HUES48 (cell line): ENCODE measurements around the gene CYP2E1.
"Not testable (repeated sequence)": the region's sequence is repeated elsewhere in the genome, so short reads cannot be mapped to it uniquely, and the experiment has no call there.

Source experiments
- H3K27ac ChIP-seq: one replicate; pipeline ENCODE4 v1.7.0; 2013; ENCODE audit warnings: low read depth, low read length, inconsistent platforms
- H3K27me3 ChIP-seq: 2 replicates; pipeline ENCODE4 v1.6.1; 2013; ENCODE audit warnings: mild to moderate bottlenecking, low read length; ENCODE audit not compliant: control insufficient read depth, insufficient read depth
- H3K36me3 ChIP-seq: 2 replicates; pipeline ENCODE4 v1.6.1; 2013; ENCODE audit warnings: low read length; ENCODE audit not compliant: control insufficient read depth, insufficient read depth
- H3K4me1 ChIP-seq: 2 replicates; pipeline ENCODE4 v1.6.1; 2013; ENCODE audit warnings: mild to moderate bottlenecking, low read length; ENCODE audit not compliant: control insufficient read depth, insufficient read depth
- H3K4me3 ChIP-seq: 2 replicates; pipeline ENCODE4 v1.5.1; 2013; ENCODE audit warnings: mild to moderate bottlenecking, low read depth, low read length
- H3K9ac ChIP-seq: 2 replicates; pipeline ENCODE4 v1.6.1; 2013; ENCODE audit warnings: mild to moderate bottlenecking, low read depth, low read length, moderate library complexity
- H3K9me3 ChIP-seq: 2 replicates; pipeline ENCODE4 v1.6.1; 2013; ENCODE audit warnings: low read length; ENCODE audit not compliant: control insufficient read depth, insufficient read depth

CYP2E1 gene

DNA sequence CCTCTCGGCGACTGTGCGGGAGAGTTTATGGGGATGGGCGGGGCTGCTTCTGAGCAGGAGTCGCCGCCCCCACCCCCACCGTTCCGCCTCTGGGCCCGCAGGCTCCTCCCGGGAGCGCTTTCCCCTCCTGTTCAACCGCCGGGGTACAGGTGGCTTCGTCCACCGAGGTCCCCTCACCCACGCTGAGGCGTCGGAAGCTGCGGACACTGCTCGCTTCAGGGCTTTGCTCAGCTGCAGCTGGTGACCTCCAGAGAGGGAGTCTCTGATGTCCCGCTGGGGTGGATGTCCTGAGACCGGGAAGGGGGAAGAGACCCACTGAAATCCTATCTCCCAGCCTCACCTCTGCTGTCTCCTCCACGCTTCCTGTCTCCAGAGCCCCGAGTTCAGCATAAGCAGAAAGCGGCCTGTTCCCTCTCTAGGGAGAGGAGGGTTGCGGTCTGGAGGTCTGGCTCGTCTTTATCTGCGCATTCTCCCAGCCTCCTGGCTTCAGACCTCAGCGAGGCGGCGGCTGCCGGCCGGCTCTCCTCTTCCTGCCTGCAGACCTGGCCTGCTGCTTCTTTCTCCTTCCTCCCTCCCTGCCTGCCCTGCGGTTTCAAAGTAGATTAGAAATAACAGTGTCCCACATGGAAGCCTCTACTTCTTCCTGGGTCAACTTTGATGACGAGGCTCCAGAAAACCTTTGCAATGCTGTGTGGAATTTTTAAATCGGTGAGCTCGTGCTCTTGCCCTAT, 1.8 kb downstream of the CYP2E1 start:
- no peak overlapping the region for H3K27ac ChIP-seq
- H3K9me3 ChIP-seq = peaks cover 98% of the 10 kb centered on the region

DNA sequence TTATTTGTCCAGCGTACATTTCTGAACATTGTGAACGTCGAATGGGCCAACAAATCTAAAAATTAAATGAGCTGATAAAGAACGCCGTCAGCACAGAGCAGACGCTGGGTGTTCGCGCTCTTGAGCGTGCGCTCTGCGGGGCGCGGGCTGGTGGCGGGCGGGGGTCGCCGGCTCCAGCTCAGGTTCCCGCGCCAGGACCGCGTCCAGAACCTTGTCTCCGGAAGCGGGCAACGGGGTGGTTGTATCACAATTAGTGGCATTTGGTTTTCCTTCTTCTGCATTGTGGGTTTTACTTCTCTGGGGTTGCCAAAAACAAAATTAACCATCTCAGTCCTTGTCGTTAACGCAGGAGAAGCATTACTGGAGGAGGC, 2.4 kb downstream of the CYP2E1 start:
- Histone ChIP-seq H3K4me1 (no peaks in the 10 kb centered on the region), H3K27me3 (no peaks in the 10 kb centered on the region), H3K9me3 (peaks cover 98% of the 10 kb centered on the region), H3K9ac (no peak overlapping the region), H3K27ac (no peak overlapping the region), H3K36me3 (no peaks in the 10 kb centered on the region), H3K4me3 (no peak overlapping the region)

More for the DNA sequence above, 1.8 kb downstream of the CYP2E1 start:
- no peaks in the 10 kb centered on the region for H3K27me3 ChIP-seq
- H3K9ac ChIP-seq = no peak overlapping the region
- H3K4me1 ChIP-seq = no peaks in the 10 kb centered on the region
- no peak overlapping the region for H3K4me3 ChIP-seq
- no peaks in the 10 kb centered on the region for H3K36me3 ChIP-seq

DNA sequence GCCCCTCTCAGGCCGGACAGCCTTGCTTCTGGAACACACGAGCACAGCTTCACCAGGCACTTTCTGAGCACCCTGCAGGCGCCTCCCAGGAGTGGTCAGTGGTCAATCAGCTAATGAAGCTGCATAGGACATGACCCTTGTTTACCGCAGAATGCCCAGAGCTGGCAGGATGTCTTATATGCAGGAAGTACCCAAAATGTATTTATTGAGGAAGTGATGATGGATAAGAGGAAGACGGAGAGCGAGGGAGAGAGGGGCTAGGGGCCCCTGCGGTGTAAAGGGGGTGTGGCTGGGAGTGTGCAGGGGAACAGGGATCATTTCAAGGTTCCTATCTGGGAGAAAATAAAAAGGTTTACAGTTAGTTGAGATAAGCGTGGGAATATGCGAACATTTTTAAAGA, 3.3 kb downstream of the CYP2E1 start:
- Histone ChIP-seq H3K27me3 (no peaks in the 10 kb centered on the region), H3K36me3 (no peaks in the 10 kb centered on the region), H3K27ac (no peak overlapping the region), H3K9me3 (peaks cover 97% of the 10 kb centered on the region), H3K9ac (no peak overlapping the region), H3K4me1 (no peaks in the 10 kb centered on the region), H3K4me3 (no peak overlapping the region)

DNA sequence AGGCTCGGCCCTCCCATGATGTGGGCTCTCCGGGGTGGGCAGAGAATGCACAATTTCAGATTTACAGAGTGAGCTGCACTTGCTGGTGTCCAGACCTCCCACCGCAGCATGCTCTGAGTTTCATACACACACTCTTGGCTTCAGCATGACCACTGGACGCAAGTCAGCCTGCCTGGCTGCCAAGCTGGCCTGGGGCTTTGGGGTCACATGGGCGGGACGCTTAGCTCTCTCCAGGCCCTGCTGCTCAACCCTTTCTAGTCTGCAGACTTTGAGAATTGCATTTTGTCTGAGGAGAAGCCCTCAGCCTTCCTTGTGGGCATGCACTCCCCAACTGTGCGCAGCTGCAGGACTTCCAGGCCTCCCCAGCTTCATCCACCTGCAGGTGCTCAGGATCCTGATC, 5.7 kb downstream of the CYP2E1 start:
- H3K27ac ChIP-seq = no peak overlapping the region
- no peaks in the 10 kb centered on the region for H3K27me3 ChIP-seq
- H3K4me1 ChIP-seq = no peaks in the 10 kb centered on the region
- no peak overlapping the region for H3K9ac ChIP-seq
- H3K36me3 ChIP-seq = no peaks in the 10 kb centered on the region
- H3K4me3 ChIP-seq = no peak overlapping the region
- H3K9me3 ChIP-seq = peaks cover 91% of the 10 kb centered on the region

DNA sequence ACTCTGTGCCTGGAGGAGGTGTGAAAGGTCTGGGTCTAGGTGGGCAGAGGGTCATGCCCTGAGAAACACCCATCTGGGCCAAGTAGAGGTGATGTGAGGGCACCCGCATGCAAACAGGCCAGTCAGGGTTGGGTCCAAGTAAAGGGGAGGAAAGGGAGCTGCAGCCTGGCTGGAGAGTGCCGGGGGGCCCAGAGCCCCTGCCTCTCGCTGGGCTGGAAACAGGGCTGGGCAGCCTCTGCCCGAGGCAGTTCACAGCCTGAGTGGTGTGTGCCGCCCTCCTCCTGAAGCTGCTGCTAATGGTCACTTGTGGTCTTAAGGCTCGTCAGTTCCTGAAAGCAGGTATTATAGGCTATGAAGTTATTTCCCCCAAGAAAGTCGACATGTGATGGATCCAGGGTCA, 7.3 kb downstream of the CYP2E1 start:
- no peak overlapping the region for H3K4me3 ChIP-seq
- no peaks in the 10 kb centered on the region for H3K36me3 ChIP-seq
- no peaks in the 10 kb centered on the region for H3K27me3 ChIP-seq
- no peaks in the 10 kb centered on the region for H3K4me1 ChIP-seq
- peaks cover 86% of the 10 kb centered on the region for H3K9me3 ChIP-seq
- H3K9ac ChIP-seq = no peak overlapping the region
- no peak overlapping the region for H3K27ac ChIP-seq

DNA sequence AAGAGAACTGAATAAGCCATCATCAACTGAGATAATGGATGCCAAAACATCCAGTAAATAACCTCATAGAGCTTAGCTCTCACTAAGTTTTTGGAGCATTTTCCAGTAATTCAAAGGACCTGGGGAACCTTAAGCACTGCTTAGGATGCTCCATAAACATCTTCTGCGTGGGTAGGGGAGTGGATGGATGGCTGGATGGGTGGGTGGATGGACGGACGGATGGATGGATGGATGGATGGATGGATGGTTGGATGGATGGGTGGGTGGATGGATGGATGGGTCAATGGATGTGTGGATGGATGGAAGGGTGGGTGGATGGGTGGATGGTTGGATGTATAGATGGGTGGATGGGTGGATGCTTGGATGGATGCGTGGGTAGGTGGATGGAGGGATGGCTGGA, 9.0 kb downstream of the CYP2E1 start:
- Histone ChIP-seq H3K27ac (no peak overlapping the region), H3K27me3 (no peaks in the 10 kb centered on the region), H3K9me3 (peaks cover 81% of the 10 kb centered on the region), H3K9ac (no peak overlapping the region), H3K4me3 (no peak overlapping the region), H3K4me1 (no peaks in the 10 kb centered on the region), H3K36me3 (no peaks in the 10 kb centered on the region)

DNA sequence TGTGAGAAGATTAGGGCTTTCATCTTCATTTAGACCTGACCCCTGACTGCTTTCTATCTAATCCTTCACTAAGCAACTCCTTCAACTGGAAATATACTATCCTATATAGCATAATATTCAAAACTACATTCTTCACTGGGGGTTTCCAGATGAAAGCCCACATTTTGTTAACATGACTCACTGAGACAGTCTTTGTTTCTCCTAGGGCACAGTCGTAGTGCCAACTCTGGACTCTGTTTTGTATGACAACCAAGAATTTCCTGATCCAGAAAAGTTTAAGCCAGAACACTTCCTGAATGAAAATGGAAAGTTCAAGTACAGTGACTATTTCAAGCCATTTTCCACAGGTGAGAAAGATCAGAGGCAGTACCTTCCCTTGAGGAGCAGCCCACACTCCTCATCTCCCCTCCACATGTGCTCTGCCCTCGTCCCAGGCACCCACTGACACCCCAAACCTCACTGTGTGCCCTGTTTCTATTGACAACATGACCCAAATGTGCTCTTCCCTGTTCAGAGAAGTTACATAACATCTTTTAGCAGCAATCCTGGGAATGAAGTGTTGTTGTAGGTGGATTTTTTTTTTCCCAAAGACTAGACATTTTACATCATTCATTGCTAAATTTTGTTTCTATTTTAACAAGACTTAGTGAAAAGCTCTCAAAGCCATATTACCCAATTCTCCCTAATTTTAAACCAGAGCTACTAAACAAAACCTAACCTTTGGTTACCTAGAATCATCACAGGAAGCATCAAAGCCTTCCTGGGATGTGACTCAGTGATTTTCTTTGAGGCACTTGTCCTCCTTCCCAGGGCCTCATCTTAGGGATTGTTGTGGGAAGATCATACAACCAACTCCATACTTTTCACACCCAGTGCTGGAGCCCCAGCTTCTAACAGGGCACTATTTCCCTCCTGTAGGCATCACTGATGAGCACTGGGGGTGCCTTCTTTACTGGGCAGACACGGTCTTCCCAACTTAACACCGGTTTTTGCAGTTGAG, 10.7 kb downstream of the CYP2E1 start:
- Histone ChIP-seq H3K27ac (no peak overlapping the region), H3K4me3 (no peak overlapping the region), H3K9ac (no peak overlapping the region), H3K27me3 (no peaks in the 10 kb centered on the region), H3K9me3 (peaks cover 64% of the 10 kb centered on the region), H3K4me1 (no peaks in the 10 kb centered on the region), H3K36me3 (no peaks in the 10 kb centered on the region)

DNA sequence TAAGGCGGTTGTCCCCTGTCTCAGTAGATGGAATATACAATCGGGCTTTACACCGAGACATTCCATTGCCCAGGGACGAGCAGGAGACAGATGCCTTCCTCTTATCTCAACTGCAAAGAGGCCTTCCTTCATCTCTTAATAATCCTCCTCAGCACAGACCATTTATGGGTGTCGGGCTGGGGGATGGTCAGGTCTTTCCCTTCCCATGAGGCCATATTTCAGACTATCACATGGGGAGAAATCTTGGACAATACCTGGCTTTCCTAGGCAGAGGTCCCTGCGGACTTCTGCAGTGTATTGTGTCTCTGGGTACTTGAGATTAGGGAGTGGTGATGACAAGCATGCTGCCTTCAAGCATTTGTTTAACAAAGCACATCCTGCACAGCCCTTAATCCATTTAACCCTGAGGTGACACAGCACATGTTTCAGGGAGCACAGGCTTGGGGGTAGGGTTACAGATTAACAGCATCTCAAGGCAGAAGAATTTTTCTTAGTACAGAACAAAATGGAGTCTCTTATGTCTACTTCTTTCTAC, 14.3 kb downstream of the CYP2E1 start:
- not testable (repeated sequence) for H3K4me1 ChIP-seq, H3K27me3 ChIP-seq, H3K9ac ChIP-seq, H3K36me3 ChIP-seq, H3K4me3 ChIP-seq, H3K27ac ChIP-seq
- peaks cover 69% of the 10 kb centered on the region for H3K9me3 ChIP-seq

DNA sequence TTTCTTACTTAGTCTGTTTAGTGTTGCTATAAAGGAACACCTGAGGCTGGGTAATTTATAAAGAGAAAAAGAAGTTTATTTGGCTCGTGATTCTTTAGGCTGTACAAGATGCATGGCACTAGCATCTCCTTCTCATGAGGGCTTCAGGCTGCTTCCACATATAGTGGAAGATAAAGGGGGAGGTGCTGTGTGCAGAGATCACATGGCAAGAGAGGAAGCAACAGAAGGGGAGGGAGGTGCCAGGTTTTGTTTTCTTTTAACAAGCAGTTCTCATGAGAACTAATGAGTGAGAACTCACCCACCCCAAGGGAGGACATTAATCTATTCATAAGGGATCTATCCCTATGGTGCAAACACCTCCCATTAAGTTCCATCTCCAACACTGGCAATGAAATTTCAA, 17.3 kb downstream of the CYP2E1 start:
- H3K27ac ChIP-seq = no peak overlapping the region
- no peaks in the 10 kb centered on the region for H3K36me3 ChIP-seq
- H3K9me3 ChIP-seq = peaks cover 68% of the 10 kb centered on the region
- no peaks in the 10 kb centered on the region for H3K4me1 ChIP-seq
- H3K9ac ChIP-seq = no peak overlapping the region
- no peak overlapping the region for H3K4me3 ChIP-seq
- H3K27me3 ChIP-seq = no peaks in the 10 kb centered on the region

DNA sequence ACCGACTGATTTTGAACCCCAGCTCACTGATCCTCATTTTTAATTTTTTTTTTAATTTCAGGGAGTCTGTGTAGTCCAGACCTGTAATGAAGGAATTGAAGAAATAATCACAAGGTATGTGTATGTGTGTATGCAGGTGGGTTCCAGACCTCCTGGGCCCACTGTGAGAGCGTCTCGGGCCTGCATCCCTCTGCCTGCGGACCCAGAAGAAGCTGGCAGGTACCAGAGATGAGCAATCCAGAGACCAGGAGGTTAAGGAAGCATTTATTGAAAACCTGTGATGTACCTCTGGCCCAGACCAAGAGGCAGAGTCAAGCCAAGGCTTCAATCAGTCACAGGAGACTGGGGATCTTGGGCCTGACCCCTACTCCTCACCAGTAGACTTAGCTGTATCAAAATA, 27.4 kb downstream of the CYP2E1 start:
- Histone ChIP-seq H3K4me1 (no peaks in the 10 kb centered on the region), H3K27me3 (no peaks in the 10 kb centered on the region), H3K4me3 (no peak overlapping the region), H3K9ac (no peak overlapping the region), H3K9me3 (peaks cover 97% of the 10 kb centered on the region), H3K27ac (no peak overlapping the region), H3K36me3 (no peaks in the 10 kb centered on the region)

DNA sequence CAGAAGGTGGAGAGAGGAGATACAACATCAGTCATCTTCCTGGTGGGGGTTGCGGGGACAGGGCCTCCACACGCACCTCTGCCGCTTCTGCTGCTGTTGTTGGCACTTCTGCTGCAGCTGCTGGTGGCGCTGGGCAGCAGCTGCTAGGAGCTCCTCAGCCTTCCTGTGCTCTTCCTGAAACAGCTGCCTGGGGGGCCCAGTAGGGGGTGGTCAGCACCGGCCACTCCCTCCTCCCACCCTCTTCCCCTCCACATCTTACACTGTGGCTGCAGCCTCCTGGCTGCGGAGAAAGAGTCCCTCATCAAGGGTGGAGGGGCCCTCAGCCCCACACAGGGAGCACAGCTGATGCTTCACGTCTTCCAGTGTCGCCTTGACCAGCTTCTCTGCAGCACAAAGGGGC, 28.4 kb downstream of the CYP2E1 start:
- Histone ChIP-seq H3K4me3 (no peak overlapping the region), H3K9me3 (peaks cover 100% of the 10 kb centered on the region), H3K27ac (no peak overlapping the region), H3K9ac (no peak overlapping the region), H3K4me1 (no peaks in the 10 kb centered on the region), H3K27me3 (no peaks in the 10 kb centered on the region), H3K36me3 (no peaks in the 10 kb centered on the region)
